Measurements from ENCODE around the gene COG7.

GRCh38 chr16:23478566-23478965 is 25.6 kb upstream of the COG7 start:
- TF ChIP-seq CTCF (IDR thresholded peaks at IDR 0.05): no peak
- TF ChIP-seq POLR2A (IDR thresholded peaks at IDR 0.05): no peak
